Inflammatory macrophage (primary cell): ENCODE data around the gene NPPA.

Experiments used
- DNase-seq, 2 donors: peaks; one replicate each; pipeline ENCODE4 v3.0.0-alpha.2; 2020 to 2022

Gene NPPA

DNA sequence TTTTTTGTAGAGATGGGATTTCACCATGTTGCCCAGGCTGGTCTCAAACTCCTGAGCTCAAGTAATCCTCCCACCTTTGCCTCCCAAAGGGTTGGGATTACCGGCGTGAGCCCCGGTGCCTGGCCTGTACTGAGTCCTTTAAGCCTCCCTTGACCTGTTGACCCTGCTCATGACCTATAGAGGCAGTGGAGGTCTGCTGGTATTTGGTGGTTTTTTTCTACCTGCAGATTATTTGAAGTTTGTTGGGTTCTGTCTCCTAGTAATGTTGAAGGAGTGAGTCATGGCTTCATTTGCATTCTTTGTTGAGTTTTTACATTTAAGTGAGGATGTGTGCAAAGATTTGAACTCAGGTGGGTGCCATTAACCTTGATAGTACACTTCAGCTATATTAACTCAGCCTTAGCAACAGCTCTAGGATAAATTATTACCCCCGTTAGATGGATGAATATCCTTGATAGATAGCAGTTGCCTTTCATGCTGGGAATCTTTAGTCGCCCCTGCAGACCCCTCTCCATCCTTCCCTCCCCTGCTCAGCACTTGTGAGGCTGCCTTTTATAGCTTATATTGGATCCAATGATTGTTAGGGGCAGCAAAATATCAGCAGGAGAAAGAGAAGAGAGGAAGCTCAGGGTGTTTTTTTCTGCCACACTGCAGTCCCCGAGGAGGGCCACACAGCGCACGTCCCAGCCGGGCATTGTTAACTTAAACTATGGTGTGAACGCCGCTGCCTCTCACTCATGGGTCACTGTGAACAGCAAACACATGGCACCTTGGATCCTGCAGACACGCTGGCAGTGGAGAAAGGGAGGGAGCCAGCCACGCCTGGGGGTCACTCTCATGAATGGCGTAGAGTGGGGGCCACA is 26.0 kb upstream of the NPPA start:
- no peak for DNase-seq

GRCh38 chr1:11872545-11872944 is 25.0 kb upstream of the NPPA start:
- no peak for DNase-seq

- DNase-seq, result no peak
These were observed 22.1 kb upstream of the NPPA start for GRCh38 chr1:11869650-11870207.

DNA sequence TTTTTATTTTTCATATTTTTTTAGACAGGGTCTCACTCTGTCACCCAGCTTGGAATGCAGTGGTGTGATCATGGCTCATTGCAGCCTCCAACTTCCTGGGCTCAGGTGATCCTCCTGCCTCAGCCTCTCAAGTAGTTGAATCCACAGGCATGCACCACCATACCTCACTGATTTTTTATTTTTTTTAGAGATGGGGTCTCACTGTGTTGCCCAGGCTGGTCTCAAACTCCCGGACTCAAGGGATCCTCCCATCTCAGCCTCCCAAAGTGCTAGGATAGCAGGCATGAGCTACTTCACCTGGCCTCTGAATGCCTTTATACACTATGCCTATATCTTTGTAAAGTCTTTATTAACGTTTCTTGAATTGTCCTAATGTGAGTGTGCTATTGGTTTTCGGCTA is 21.5 kb upstream of the NPPA start:
- DNase-seq, result no peak

- no peak for DNase-seq
These were observed 20.9 kb upstream of the NPPA start for GRCh38 chr1:11868331-11868980.

DNA sequence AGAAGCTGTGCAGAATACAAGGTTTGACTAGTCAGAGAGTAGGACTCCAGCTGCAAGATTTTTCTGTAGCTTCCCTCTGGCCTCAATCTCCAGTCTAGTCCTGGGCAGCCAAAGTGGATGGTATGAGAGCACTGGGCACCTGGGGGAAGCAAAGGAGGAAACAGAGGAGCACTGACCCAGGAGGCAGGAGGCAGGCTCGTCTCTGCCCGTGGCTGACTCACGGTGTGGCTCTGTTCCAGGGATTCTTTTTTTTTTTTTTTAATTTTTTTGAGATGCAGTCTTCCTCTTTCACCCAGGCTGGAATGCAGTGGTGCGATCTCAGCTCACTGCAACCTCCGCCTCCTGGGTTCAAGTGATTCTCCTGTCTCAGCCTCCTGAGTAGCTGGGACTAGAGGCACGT is 15.3 kb upstream of the NPPA start:
- DNase-seq, result no peak

- DNase-seq, result no peak
These were observed 13.0 kb upstream of the NPPA start for GRCh38 chr1:11860587-11860986.

GRCh38 chr1:11860083-11860482 is 12.5 kb upstream of the NPPA start:
- no peak for DNase-seq

DNA sequence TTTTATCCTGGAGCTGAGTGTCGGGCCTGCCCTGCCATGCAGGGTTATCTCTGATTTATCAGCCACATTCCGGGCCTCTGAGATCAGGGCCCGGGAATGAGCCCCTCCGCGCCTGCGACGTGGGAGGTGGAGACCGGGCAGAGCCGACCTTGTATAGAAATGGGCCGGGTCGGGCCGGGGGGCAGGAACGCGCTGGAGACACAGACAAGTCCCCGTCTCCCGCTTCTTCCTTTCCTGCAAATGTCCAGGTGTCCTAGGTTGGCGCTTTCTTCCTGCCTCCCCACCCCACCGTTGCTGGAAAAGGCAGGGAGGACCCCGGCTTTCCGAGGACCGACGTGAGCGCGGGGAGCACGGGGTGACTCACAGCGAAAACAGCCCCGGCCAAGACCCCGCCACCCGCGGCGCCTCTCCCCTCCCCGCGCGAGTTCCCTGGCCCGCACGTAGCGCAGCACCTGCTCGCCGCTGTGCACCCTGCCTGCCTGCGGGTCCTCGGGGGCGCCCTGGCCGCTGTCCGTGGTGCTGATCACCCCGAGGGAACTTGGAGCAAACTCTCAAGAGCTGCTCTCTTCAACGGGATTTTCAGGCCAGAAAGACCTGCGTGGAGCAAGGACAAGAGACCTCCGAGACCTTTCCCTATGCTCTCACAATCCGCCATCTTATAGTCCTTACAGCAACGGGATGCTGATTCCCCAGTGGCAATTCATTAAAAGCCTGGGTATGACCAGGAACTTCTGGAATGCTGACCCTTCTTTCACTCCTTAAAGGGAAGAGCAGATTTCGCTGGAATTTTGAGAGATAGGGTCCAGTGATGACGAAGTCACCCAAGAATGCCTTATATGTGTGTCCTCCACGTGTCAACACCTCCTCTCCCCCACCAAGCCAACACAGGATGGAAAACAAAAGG is 11.6 kb upstream of the NPPA start:
- DNase-seq, result peak; percentile 20 to 41

GRCh38 chr1:11858613-11858967 is 11.0 kb upstream of the NPPA start, which contains the start of gene NPPB:
Gene NPPB, minus strand, starts transcription at chr1:11858945. Its CDS starts 112 bp downstream, at chr1:11858833.
- DNase-seq, result no peak

GRCh38 chr1:11858158-11858557 is 10.6 kb upstream of the NPPA start:
- no peak for DNase-seq

DNA sequence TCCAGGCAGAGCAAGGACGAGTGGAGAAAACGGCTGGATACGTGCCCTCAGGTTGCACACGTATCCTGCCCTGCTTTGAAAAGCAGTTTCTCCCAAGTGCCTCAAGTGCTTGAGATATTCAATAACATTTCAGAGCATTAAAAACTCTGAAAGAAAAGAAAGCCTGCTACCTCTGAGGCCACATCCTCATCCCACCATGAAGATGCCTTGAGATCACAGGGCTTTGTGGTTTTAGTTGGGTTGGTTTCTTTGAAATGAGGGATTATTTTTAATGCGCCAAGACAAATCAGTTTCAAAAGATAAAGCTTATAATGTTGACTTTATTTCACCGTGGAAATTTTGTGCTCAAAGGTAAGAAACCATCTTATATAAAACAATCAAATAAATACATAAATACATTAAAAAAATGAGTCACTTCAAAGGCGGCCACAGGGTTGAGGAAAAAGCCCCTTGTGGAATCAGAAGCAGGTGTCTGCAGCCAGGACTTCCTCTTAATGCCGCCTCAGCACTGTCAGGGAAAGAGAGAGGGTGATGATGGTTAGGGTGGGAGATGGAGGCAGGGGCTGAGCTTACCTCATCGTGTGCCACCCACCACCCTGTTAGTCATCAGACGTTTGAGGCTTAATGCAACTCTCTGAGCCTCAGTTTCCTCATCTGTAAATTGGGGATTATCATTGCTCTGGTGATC is 9.7 kb upstream of the NPPA start:
- no peak for DNase-seq

DNA sequence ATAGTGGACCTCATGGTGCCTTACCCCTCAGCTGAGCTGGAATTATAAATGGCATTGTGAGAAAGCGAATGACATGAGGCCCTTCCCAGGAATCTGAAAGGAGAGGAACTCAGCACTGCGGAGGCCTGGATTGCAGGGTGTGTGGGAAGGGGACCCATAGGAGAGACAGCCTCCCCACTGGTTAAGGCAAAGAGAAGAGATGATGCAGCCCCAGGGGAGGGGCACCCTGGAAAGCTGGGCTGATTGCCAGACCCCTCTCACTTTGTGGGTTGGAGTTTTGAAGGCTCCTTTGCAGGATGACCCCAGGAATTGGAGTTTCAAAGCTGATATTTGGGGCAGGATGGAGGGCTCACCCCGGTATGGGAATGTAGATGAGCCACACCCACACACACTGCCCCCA is 9.1 kb upstream of the NPPA start:
- DNase-seq, result no peak

- DNase-seq, result no peak
These were observed 7.8 kb upstream of the NPPA start for GRCh38 chr1:11855430-11855829.

GRCh38 chr1:11854519-11854918 is 6.9 kb upstream of the NPPA start:
- no peak for DNase-seq

DNA sequence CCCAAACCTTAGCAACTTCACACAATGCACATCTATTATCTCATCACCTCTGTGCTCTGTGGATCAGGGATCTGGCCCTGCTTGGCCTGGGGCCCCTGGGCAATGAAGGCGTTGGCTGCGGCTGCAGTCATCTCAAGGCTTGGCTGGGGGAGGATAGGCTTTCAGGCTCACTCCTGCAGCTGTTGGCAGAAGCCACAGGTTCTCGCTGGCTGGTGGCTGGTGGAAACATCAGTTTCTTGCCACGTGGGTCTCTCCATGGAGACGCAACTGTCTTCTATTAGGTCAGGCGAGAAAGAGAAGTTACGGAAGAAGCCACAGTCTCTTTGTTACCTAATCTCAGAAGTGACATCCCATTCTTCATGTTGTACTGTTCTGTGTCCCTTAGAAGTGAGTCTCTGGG is 3.6 kb upstream of the NPPA start:
- DNase-seq, result peak; percentile 80

- no peak for DNase-seq
These were observed 2.6 kb upstream of the NPPA start for GRCh38 chr1:11850156-11850555.

DNA sequence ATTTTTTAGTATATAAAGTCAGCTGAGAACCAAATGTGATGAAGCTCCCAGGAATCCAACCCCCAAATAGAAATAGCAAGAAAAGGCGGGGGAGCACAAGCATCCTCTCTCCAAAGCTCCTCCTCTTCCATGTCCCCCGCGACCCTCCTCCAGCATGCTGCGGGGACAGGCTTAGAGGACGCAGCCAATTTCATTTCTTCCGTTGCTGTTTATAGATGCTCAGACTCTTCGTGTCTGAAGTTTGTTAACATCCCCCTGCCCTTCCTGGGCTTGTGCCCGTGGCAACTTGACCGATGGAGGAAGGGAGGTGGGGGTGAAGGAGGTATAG is 754 bp upstream of the NPPA start:
- no peak for DNase-seq

DNA sequence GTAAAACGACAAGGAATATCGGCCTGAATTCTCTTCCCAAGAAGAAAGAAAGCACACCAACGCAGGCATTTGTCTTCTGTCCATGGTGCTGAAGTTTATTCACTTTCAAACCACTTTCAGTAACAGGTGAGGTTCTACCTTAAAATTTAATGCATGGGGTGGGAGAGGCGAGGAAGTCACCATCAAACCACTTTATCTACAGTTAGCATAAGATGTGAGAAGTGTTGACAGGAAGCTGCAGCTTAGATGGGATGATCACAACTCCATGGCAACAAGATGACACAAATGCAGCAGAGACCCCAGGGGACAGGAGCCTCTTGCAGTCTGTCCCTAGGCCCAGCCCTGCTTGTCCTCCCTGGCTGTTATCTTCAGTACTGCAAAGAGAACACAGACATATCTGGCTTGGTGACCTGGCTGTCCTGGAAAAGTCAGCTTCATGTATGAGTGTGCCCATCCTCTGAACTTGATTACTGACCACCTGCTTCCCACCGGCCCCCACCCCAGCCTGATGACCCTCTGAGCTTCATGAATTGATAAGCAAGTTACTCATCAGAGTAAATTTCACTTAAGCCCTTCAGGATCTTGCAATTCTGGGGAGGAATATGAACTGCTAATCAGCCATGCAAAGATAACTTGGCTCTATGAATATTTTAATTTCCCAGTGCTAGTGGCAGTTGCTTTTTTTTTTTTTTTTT is 1.8 kb downstream of the NPPA start:
- no peak for DNase-seq

DNA sequence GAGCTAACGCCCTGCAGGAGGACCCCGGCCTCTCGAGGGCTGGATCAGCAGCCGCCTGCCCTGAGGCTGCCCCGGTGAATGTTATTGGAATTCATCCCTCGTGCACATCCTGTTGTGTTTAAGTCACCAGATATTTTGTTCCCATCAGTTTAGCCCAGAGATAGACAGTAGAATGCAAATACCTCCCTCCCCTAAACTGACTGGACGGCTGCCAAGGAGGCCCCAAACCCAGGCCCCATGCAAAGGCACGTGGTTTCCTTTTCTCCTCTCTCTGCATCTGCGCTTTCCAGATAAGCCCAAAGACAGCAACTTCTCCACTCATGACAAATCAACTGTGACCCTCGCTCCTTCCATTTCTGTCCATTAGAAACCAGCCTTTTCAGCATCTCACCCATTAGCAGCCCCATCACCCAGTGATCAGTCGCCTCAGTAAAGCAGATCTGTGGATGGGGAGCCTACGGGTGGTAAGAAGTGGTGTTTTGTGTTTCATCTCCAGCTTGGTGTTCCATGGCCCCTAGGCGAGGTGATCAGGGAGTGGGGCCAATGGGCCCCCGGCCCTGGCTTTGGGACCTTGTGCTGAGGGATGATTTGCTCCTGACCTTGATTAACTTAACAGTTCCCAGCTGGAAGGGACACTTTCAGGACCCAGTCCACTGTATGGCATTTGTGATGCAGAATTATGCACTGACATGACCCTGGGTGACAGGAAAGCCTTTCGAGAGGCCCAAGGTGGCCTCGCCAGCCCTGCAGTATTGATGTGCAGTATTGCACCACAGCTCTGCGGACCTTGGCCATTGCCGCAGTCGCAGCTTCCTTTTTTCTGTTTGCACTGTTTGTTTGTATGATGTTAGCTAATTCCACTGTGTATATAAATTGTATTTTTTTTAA is 5.2 kb downstream of the NPPA start:
- DNase-seq, result peak; percentile 64 to 66
